Hematopoietic multipotent progenitor cell treated with erythropoietin and hydrocortisone succinate and interleukin-3 and kit ligand, for 6 days (in vitro differentiated cells): ENCODE measurements around the gene PTMA.
"Not testable (repeated sequence)": the region's sequence is repeated elsewhere in the genome, so short reads cannot be mapped to it uniquely, and the experiment has no call there.

ENCODE experiments used
- DNase-seq: peaks from one replicate; pipeline ENCODE4 v3.0.0-alpha.2; 2015

Gene PTMA

GRCh38 chr2:231707927-231708772 is at the start of gene PTMA:
TSS of gene PTMA (plus strand) at chr2:231708525. CDS start at chr2:231708707, 182 bp downstream.
- peak; percentile 99 for DNase-seq

- DNase-seq = not testable (repeated sequence)
These were observed 48.3 kb upstream of the PTMA start for GRCh38 chr2:231660073-231660472.

- DNase-seq = no peak
These were observed 47.5 kb upstream of the PTMA start for GRCh38 chr2:231660860-231661259.

- no peak for DNase-seq
These were observed 46.8 kb upstream of the PTMA start for GRCh38 chr2:231661422-231662027.

GRCh38 chr2:231662028-231662810 is 46.1 kb upstream of the PTMA start:
- DNase-seq = peak; percentile 97

- DNase-seq = no peak
These were observed 45.4 kb upstream of the PTMA start for GRCh38 chr2:231662811-231663457.

GRCh38 chr2:231663458-231664212 is 44.7 kb upstream of the PTMA start:
- no peak for DNase-seq

GRCh38 chr2:231664727-231665126 is 43.6 kb upstream of the PTMA start:
- peak; percentile 89 for DNase-seq

- peak; percentile 59 for DNase-seq
These were observed 42.8 kb upstream of the PTMA start for GRCh38 chr2:231665245-231666170.

GRCh38 chr2:231666171-231667095 is 41.9 kb upstream of the PTMA start:
- DNase-seq = peak; percentile 98

GRCh38 chr2:231667096-231667427 is 41.3 kb upstream of the PTMA start:
- no peak for DNase-seq

- no peak for DNase-seq
These were observed 40.8 kb upstream of the PTMA start for GRCh38 chr2:231667496-231667895.

GRCh38 chr2:231668981-231669380 is 39.3 kb upstream of the PTMA start:
- no peak for DNase-seq

GRCh38 chr2:231671270-231672050 is 36.9 kb upstream of the PTMA start:
- DNase-seq = no peak

GRCh38 chr2:231672617-231673347 is 35.5 kb upstream of the PTMA start:
- peak; percentile 76 for DNase-seq

- no peak for DNase-seq
These were observed 35.0 kb upstream of the PTMA start for GRCh38 chr2:231673348-231673770.

GRCh38 chr2:231674587-231675338 is 33.6 kb upstream of the PTMA start:
- DNase-seq = peak; percentile 89

- DNase-seq = no peak
These were observed 32.1 kb upstream of the PTMA start for GRCh38 chr2:231676243-231676642.
